ENCODE measurements around the gene C17orf113.

GRCh38 chr17:42072323-42073187 lies 22.2 kb upstream of the C17orf113 start:
- TF ChIP-seq CTCF (CRISPR knock-in tag; IDR thresholded peaks at IDR 0.05) = peak; percentile 30
- TF ChIP-seq GTF2F1 (IDR thresholded peaks at IDR 0.05; ENCODE audit: low read length) = no peak

Measured in HepG2 (cell line).